GM12873 (cell line): ENCODE results near the gene PLCB2.

Source experiments
- TF ChIP-seq, protein P1 (sequence below): IDR thresholded peaks from 2 replicates; pipeline ENCODE4 v1.5.1; 2012; ENCODE audit warnings: low read depth, mild to moderate bottlenecking, moderate library complexity, low read length, control low read depth; ENCODE audit not compliant: insufficient read depth; ENCODE audit errors: missing control alignments

The PLCB2 gene

DNA sequence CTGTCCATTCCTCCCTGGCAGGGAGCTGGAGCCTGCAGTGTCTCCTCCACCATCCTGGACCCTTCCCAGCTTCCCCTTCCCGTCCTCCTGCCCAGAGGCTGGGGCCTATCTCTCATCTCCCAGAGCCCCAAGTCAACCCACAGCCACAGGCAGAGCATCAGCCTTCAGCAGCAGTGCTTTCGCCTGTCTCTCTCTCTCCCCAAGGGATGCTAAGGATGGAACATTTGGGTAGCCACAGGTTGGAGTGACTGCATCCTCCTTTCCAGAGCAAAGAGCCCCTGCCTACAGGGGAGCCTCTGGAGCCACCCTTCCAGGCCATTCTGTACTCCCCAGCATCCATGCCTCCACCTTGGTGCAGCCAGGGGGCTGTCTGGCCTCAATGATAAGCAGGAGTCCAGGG is 4.2 kb downstream of the PLCB2 start:
- TF ChIP-seq, protein P1, sequence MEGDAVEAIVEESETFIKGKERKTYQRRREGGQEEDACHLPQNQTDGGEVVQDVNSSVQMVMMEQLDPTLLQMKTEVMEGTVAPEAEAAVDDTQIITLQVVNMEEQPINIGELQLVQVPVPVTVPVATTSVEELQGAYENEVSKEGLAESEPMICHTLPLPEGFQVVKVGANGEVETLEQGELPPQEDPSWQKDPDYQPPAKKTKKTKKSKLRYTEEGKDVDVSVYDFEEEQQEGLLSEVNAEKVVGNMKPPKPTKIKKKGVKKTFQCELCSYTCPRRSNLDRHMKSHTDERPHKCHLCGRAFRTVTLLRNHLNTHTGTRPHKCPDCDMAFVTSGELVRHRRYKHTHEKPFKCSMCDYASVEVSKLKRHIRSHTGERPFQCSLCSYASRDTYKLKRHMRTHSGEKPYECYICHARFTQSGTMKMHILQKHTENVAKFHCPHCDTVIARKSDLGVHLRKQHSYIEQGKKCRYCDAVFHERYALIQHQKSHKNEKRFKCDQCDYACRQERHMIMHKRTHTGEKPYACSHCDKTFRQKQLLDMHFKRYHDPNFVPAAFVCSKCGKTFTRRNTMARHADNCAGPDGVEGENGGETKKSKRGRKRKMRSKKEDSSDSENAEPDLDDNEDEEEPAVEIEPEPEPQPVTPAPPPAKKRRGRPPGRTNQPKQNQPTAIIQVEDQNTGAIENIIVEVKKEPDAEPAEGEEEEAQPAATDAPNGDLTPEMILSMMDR: no peak

DNA sequence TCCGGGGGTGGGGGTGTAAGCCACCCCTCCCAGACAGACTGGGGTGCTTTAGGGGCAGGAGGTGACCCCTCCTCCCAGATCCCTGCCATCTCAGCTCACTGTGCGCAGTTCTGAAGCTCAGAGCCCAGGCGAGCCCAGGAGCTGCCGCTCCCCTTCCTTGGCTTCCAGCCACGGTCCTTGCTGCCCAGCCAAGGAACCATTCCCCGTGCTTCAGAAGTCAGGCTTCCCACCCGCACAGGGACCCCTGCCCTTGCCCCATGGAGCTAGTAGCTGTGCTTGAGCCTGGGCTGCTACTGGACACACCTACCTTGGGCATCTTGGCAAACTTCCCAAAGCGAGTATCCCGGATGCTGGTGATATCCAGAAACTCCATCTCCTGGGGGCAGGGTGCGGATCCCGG is 4.8 kb downstream of the PLCB2 start:
- TF ChIP-seq, protein P1: no peak

DNA sequence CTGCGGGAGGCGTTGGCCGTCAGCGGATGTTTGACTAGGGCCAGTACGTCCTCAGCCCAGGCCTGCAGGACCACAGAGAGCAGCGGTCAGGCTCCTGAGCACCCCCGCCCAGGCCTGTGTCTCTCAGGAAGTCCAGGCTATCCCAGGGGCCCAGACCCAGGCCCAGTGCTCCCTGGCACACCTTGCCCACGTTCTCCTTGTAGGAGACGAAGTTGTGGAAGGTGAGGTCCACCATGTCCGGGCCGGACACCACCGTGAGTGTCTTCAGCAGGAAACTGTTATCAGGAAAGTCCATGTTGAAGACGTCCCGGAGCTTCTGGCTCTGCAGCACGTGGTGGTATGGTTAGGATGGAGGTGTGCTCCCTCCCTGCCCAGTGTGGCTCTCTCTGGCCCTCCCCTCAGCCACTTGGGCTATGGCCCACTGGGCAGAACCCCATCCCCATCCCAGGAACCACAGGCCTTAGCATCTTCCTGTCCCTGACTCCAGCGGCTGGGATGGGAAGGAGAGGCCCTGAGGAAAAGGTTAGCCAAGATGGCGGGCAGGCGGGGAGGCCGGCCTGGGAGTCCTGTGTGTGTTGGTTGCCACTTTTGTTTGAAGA is 5.3 kb downstream of the PLCB2 start:
- TF ChIP-seq, protein P1: no peak

DNA sequence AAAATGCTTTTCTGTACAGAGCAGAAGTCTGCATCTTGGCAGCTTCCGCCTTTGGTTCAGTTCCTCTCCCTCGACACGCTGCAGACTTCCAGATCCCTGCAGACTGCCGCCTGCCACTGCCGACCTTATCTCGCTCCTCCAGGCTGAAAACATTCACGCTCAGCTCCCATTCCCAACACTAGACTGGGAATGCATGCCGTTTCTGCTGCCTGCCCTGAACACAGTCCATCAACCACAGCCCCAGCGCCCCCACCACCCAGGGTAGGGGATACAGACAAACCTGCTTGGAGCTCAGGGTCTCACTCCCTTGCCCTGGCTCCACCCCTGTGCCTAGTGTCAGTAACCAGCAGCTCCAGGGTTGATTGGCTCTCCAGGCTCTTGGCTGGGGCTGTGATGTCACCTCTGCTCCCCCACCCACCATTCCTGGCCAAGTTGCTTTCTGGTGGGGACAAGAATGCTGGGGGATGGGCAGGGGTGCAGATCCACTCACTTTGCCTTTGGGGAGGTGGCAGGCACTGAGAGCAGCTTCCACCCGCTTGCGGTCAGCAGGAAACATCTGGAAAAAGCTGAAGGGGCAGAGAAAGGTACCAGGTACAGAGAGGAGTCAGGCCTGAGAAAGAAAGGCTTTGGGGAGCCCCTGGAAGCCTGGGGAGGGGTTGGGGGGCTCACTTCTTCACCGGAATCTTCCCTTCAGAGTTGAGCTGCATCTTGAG is 6.1 kb downstream of the PLCB2 start:
- TF ChIP-seq, protein P1: no peak

DNA sequence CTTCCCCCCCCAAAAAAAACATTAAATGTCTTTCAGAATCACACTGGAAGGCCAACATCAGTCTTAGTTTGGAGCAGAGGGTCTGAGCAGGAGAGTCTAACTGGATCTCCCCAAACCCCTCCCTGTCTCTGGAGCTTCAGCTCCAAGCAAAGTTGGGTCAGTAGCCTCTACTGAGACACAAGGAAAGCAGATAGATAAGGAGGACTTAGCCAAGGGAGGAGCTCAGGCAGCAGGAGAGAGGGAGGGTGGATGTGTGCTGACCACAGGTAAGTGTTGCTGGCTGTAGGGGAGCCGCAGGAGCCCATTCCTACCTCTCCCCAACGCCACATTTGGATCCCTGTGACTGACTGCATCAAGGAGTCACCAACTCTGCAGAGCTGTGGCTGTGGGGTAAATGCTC is 7.0 kb downstream of the PLCB2 start:
- TF ChIP-seq, protein P1: no peak

DNA sequence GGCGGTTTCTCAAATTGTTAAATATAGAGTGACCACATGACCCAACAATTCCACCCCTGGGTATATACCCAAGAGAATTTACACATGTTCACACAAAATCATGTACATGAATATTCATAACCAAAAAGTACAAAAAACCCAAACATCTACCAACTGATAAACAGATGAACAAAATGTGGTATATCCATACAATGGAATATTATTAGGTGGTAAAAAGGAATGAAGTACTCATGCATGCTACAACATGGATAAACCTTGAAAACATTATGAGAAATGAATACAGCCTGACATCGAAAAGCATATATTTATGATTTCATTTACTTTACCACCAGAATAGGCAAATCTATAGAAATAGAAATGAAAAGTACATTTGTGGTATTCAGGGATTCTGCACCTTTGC is 7.4 kb downstream of the PLCB2 start:
- TF ChIP-seq, protein P1: no peak

DNA sequence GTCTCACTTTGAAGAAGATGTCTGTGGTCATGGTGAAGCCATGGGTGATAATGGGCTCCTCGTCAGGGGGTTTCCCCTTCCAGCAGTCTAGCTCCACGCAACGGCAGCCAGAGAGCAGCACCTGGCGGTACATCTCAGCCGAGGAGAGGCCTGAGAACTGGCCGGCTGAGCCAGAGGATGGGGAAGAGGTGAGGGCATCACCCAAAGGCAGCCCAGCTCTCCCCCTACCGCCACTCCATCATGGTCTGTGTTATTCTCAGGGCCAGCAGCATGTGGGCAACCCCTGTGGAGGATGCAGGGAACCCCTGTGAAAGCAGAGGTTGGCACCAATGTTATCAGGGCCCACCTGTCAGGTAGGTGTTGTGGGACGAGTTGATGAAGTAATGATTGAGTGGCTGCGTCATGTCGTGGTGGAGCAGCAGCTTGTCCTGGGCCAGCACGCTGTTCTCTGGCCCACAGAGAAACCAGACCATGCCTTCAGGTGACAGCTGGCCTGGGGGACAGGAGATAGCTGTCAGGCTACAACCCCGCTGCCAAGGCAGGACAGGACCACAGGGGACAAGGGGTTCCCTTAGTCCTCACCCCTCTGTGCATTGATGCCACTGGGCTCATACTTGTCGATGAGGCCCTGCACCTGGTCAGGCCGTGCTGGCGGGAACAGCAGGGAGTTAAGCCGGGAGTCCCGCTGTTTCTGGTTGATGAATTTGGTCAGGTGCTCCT is 9.4 kb downstream of the PLCB2 start:
- TF ChIP-seq, protein P1: no peak
